PC-3 (cell line): ENCODE measurements around the gene FBLN1. TPM values are rescaled to one million over a fixed set of nuclear protein-coding genes. Genes with fewer than 3 reads are reported as not detected.
A peak's percentile ranks its signal among the peaks of the same experiment; 100 is the strongest.

Source experiments
- ATAC-seq: fragments of 200-7000 bp; cut with Tn5 transposase; 2 replicates; pipeline ENCODE4 v1.9.1; 2020; ENCODE audit warnings: mild to moderate bottlenecking, moderate library complexity
- BruUV-seq: library from RNA; stranded (reverse); fragments of 400-500 nt; replicated peaks from 2 replicates; lab custom pipeline; 2021; lab: Mats Ljungman, UMichigan
- CTCF ChIA-PET: fragments of 300-600 bp; sonication (Branson Sonifier 250); formaldehyde crosslinking; loops from one replicate; lab custom pipeline; 2022; ENCODE audit warnings: antibody characterized with exemption; lab: Charles Lee
- POLR2A ChIA-PET: fragments of 300-600 bp; sonication (Branson Sonifier 250); formaldehyde crosslinking; loops from one replicate; lab custom pipeline; 2022; ENCODE audit warnings: antibody characterized with exemption; ENCODE audit not compliant: unreplicated experiment; lab: Charles Lee
- DNase-seq: peaks from one replicate; pipeline ENCODE4 v3.0.0-alpha.2; 2015
- H2AFZ ChIP-seq: fragments of 300-600 bp; sonication (generic); 2 replicates; pipeline ENCODE4 v1.6.0; 2016; ENCODE audit warnings: antibody characterized with exemption, low read length
- H3F3A ChIP-seq: fragments of 300-600 bp; sonication (generic); one replicate; pipeline ENCODE4 v1.6.0; 2017; ENCODE audit warnings: antibody characterized with exemption, low read length, control low read depth, mild to moderate bottlenecking; ENCODE audit not compliant: unreplicated experiment
- H3K27ac ChIP-seq: fragments of 300-600 bp; sonication (generic); 2 replicates; pipeline ENCODE4 v1.5.1; 2016; ENCODE audit warnings: mild to moderate bottlenecking, low read length
- H3K27me3 ChIP-seq: fragments of 300-600 bp; sonication (generic); 2 replicates; pipeline ENCODE4 v1.6.1; 2016; ENCODE audit warnings: low read length, mixed read lengths
- H3K36me3 ChIP-seq: fragments of 300-600 bp; sonication (generic); 2 replicates; pipeline ENCODE4 v1.6.1; 2016; ENCODE audit warnings: low read depth, mixed run types, low read length, mixed read lengths
- H3K4me1 ChIP-seq: fragments of 300-600 bp; sonication (generic); 2 replicates; pipeline ENCODE4 v1.5.1; 2016; ENCODE audit warnings: low read length; ENCODE audit not compliant: insufficient read depth
- H3K4me2 ChIP-seq: fragments of 300-600 bp; sonication (generic); 2 replicates; pipeline ENCODE4 v1.6.0; 2016; ENCODE audit warnings: low read length
- H3K4me3 ChIP-seq: fragments of 300-600 bp; sonication (generic); 2 replicates; pipeline ENCODE4 v1.5.1; 2016; ENCODE audit warnings: mild to moderate bottlenecking, low read length, mixed read lengths
- H3K79me2 ChIP-seq: fragments of 300-600 bp; sonication (generic); 2 replicates; pipeline ENCODE4 v1.6.1; 2017; ENCODE audit warnings: low read length, mixed read lengths
- H3K9ac ChIP-seq: fragments of 300-600 bp; sonication (generic); 2 replicates; pipeline ENCODE4 v1.6.0; 2016; ENCODE audit warnings: mild to moderate bottlenecking, low read length
- H3K9me2 ChIP-seq: fragments of 300-600 bp; sonication (generic); replicated peaks from 2 replicates; pipeline ENCODE4 v1.6.1; 2016; ENCODE audit warnings: mixed run types, low read length, mixed read lengths
- H3K9me3 ChIP-seq: fragments of 300-600 bp; sonication (generic); 2 replicates; pipeline ENCODE4 v1.6.1; 2016; ENCODE audit warnings: low read length, mixed read lengths
- H4K20me1 ChIP-seq: fragments of 300-600 bp; sonication (generic); 2 replicates; pipeline ENCODE4 v1.6.1; 2016; ENCODE audit warnings: low read length, mixed read lengths
- EZH2 ChIP-seq: fragments of 300-600 bp; sonication (generic); IDR thresholded peaks from one replicate; pipeline ENCODE4 v1.6.1; 2017; ENCODE audit warnings: antibody characterized with exemption, mild to moderate bottlenecking, low read length; ENCODE audit not compliant: unreplicated experiment
- EZH2phosphoT487 ChIP-seq: fragments of 300-600 bp; sonication (generic); IDR thresholded peaks from 2 replicates; pipeline ENCODE4 v1.6.1; 2018; ENCODE audit warnings: mild to moderate bottlenecking, antibody characterized with exemption, low read length, borderline replicate concordance
- intact Hi-C: fragments of 100-400 bp; cut with micrococcal nuclease; formaldehyde crosslinking; loops from 2 replicates; pipeline ENCODE4 v1.9.0; 2023
- total RNA-seq: library from RNA; depleted of rRNA; stranded (reverse); fragments of >200 nt; gene quantifications from 2 replicates; pipeline ENCODE4 v1.2.3, GENCODE V29; 2014
- TF ChIP-seq, protein P1 (sequence below): fragments of 300-600 bp; sonication (generic); conservative IDR thresholded peaks from 2 replicates; pipeline ENCODE4 v1.5.1; 2017; ENCODE audit warnings: antibody characterized with exemption, low read depth, mild to moderate bottlenecking, low read length

FBLN1 gene
- total RNA-seq, 1 experiment from 2014 or later: 13.4 TPM

DNA sequence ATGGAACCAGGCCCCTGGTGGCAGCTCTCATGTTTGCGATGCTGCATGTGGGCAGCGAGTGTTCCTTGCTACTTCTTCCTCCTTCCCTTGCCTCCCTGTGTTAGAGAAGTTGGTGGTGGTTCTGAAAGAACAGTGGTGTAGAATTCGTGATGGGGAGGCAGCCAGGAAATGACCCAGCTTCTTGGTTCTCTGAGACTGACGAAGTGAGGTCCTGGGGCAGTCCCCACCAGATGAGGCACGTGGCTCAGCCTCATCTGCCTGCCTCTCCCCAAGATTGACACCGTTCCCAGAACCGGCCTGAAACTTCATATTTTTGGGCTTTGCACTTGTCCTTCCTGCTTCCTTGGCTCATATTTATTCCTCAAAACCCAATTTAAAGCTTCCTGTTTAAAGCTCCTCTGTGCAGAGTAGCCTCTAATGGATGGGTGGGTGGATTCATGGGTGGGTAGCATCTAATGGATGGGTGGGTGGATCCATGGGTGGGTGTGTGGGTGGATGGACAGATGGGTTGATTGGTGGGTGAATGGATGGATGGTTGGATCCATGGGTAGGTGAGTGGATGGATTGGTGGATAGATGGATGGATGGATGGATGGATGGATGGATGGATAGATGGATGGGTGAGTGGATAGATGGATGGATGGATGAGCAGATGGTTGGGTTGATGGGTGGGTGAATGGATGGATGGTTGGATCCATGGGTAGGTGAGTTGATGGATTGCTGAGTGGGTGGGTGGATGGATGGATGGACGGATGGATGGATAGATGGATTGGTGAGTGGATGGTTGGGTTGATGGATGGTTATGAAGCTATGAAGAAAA, 91.6 kb downstream of the FBLN1 start:
- Histone ChIP-seq H3K4me2 (no peak overlapping the region), H3K27me3 (no peaks in the 10 kb centered on the region), H3K9ac (no peak overlapping the region), H3K9me3 (no peaks in the 10 kb centered on the region), H3K4me1 (no peaks in the 10 kb centered on the region), H3K4me3 (no peak overlapping the region), H3K27ac (no peak overlapping the region), H3K9me2 (no peaks in the 10 kb centered on the region), H3F3A (no peaks in the 10 kb centered on the region), H4K20me1 (no peaks in the 10 kb centered on the region), H3K36me3 (no peaks in the 10 kb centered on the region), H3K79me2 (no peaks in the 10 kb centered on the region), H2AFZ (no peak overlapping the region)
- CTCF ChIA-PET: interaction anchor here (0.6 kb wide), 1 partner anchor 9 kb away, joined by 3 read pairs; no protein-coding TSS in a partner anchor
- DNase-seq (no peak), ATAC-seq (no peak)
- intact Hi-C loops: no loop called here
- POLR2A ChIA-PET: no interaction called here
- TF ChIP-seq EZH2phosphoT487 (no peak), EZH2 (no peak)
- TF ChIP-seq, protein P1, sequence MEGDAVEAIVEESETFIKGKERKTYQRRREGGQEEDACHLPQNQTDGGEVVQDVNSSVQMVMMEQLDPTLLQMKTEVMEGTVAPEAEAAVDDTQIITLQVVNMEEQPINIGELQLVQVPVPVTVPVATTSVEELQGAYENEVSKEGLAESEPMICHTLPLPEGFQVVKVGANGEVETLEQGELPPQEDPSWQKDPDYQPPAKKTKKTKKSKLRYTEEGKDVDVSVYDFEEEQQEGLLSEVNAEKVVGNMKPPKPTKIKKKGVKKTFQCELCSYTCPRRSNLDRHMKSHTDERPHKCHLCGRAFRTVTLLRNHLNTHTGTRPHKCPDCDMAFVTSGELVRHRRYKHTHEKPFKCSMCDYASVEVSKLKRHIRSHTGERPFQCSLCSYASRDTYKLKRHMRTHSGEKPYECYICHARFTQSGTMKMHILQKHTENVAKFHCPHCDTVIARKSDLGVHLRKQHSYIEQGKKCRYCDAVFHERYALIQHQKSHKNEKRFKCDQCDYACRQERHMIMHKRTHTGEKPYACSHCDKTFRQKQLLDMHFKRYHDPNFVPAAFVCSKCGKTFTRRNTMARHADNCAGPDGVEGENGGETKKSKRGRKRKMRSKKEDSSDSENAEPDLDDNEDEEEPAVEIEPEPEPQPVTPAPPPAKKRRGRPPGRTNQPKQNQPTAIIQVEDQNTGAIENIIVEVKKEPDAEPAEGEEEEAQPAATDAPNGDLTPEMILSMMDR: no peak
- no TSS peak for BruUV-seq

DNA sequence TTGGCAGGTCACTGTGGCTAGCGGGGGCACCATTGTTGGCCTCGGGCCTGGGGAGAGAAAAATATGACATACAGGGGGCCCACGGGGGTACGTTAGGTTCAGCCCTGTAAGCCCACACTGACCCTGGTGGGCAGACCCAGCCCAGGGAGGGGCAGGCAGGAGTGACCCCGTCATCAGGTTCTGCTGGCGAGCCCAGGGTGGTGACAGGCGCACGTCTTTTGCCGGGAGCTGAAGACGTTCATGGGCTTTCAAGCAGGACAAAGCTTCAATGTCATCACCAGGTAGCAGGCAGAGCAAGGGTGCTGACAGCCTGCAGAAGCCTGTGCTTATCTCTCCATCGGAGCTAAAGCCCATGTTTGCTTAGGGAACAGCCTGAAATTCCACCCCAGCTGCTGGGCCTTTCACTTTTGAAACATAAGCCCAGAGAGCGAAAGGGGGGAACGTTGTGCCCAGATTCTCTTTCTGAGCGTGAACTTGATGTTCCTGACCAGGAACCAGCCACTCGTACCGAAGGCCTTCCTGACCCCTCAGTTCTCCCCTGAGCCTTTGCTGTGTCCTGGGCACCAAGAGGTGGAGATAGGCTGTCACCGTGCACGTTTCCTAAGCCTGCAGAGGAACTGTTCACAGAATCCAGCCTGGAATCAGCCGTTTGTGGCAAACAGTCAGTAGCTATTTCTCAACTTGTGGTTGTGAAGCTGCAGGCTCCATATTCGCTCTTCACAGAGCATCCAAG, 94.9 kb downstream of the FBLN1 start:
- H3K4me2 ChIP-seq: no peak overlapping the region
- H3K36me3 ChIP-seq: no peaks in the 10 kb centered on the region
- BruUV-seq: no TSS peak
- no peak overlapping the region for H3K9ac ChIP-seq
- H3K79me2 ChIP-seq: no peaks in the 10 kb centered on the region
- H3K9me3 ChIP-seq: no peaks in the 10 kb centered on the region
- no peak for TF ChIP-seq EZH2
- no peak overlapping the region for H3K4me3 ChIP-seq
- no peaks in the 10 kb centered on the region for H3F3A ChIP-seq
- ChIA-PET POLR2A (no interaction called here), CTCF (no interaction called here)
- H3K9me2 ChIP-seq: no peaks in the 10 kb centered on the region
- DNase-seq: peak; percentile 22
- no peaks in the 10 kb centered on the region for H3K4me1 ChIP-seq
- H4K20me1 ChIP-seq: no peaks in the 10 kb centered on the region
- H3K27me3 ChIP-seq: no peaks in the 10 kb centered on the region
- H3K27ac ChIP-seq: no peak overlapping the region
- intact Hi-C loops: no loop called here
- H2AFZ ChIP-seq: no peak overlapping the region
- ATAC-seq: no peak

DNA sequence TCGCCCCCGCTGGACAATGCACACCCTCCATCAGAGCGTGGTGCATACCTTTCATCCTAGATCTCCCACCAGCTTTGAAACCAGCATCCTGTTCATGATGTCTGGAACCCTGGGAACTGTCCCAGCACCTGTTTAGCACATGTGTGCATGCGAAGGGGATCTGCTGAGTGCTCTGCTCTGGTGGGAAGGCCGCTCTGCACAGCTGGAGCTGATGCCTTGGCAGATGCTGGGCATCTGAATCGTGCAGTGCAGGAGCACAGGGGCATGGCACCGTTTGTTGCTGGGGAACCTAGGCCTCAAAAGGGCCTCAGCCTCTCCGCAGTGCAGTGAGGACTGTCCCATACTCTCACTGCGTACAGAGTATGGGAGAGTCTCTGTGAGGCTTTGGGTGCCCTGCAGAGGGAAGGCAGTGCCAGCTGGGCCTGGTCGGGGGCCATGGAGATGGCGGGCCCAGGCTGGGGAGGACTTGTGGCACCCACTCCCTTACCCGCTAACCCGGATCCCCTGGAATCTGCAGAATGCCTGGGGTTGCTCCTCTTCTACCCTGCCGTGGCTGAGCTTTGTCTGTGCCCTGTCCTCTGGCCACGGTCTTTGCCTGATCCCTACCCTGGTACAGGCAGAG, 96.0 kb downstream of the FBLN1 start:
- H3F3A ChIP-seq: no peaks in the 10 kb centered on the region
- intact Hi-C loops: no loop called here
- TF ChIP-seq, protein P1: no peak
- TF ChIP-seq EZH2phosphoT487 (no peak), EZH2 (no peak)
- no peak overlapping the region for H2AFZ ChIP-seq
- H4K20me1 ChIP-seq: no peaks in the 10 kb centered on the region
- no peaks in the 10 kb centered on the region for H3K9me3 ChIP-seq
- no peaks in the 10 kb centered on the region for H3K79me2 ChIP-seq
- no peaks in the 10 kb centered on the region for H3K9me2 ChIP-seq
- no peak for ATAC-seq
- H3K4me2 ChIP-seq: no peak overlapping the region
- BruUV-seq: no TSS peak
- no peak overlapping the region for H3K4me3 ChIP-seq
- POLR2A ChIA-PET: no interaction called here
- CTCF ChIA-PET: no interaction called here
- DNase-seq: no peak
- no peaks in the 10 kb centered on the region for H3K4me1 ChIP-seq
- H3K27me3 ChIP-seq: no peaks in the 10 kb centered on the region
- no peak overlapping the region for H3K9ac ChIP-seq
- no peak overlapping the region for H3K27ac ChIP-seq
- no peaks in the 10 kb centered on the region for H3K36me3 ChIP-seq
